Stimulated activated CD4-positive, alpha-beta T cell treated with anti-CD3 and anti-CD28 coated beads, Interleukin-1b, Interleukin-23, amount 100 ng/mL, for 24 hours (primary cell): ENCODE data around the gene PPP2R3B.
"Not testable (repeated sequence)": the region's sequence is repeated elsewhere in the genome, so short reads cannot be mapped to it uniquely, and the experiment has no call there.

Experiments used
- DNase-seq, 4 experiments: peaks; one replicate each; pipeline ENCODE4 v3.0.0-alpha.2; 2020; ENCODE audit warnings: low read depth in 4 of 4, low spot score in 1 of 4

Gene PPP2R3B

GRCh38 chrX:305781-306613, 80.7 kb downstream of the PPP2R3B start:
- DNase-seq, result not testable (repeated sequence)

DNA sequence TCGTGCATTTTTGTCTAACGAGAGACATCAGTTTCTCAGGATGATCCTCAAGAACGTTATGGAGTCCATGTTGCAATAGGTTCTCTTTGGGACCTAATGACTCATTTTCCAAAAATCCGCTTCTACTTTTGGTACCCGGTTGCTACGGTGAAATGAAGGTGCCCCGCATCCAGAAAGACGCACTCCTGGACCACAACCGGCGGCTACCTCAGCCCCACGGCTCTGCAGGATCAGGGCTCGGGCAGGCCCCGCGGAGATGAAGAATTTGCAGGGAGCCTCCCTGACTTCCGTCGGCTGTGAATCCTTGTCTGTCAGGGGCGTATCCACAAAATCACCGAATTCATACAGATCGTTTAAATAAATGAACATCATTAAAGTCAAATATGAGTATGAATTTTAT, 83.7 kb downstream of the PPP2R3B start:
- DNase-seq, result no peak

DNA sequence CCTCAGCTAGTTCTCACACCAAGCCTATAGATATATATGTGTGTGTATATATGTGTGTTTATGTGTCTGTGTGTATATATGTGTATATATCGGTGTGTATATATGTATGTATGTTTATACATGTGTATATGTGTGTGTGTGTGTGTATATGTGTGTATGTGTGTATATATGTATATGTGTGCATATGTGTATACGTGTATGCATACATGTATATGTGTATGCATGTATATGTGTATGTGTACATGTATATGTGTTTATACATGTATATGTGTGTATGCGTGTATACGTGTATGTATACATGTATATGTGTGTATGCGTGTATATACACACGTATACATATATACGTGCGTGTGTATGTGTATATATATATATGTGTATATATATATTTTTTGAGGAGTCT, 86.4 kb downstream of the PPP2R3B start:
- no peak for DNase-seq

GRCh38 chrX:298993-299392, 87.7 kb downstream of the PPP2R3B start:
- DNase-seq, result no peak

DNA sequence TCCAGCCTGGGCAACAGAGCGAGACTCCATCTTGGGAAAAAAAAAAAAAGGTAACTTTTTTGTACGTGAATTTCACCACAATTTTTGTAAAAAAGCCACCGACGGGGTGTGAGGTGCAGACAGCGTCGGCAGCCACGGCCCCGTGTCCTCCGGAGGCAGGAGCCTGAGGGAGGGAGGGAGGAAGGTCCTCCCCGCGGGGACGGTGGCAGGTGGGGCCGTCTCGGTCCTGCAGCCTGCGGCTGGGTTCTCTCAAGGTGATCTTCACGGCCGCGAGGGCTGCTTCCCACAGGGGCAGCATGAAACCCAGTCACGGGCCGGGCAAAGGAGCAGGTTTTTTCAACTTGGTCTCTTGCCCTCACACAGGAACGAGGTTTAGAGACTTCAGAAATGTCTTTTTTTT, 91.6 kb downstream of the PPP2R3B start:
- DNase-seq, result no peak

DNA sequence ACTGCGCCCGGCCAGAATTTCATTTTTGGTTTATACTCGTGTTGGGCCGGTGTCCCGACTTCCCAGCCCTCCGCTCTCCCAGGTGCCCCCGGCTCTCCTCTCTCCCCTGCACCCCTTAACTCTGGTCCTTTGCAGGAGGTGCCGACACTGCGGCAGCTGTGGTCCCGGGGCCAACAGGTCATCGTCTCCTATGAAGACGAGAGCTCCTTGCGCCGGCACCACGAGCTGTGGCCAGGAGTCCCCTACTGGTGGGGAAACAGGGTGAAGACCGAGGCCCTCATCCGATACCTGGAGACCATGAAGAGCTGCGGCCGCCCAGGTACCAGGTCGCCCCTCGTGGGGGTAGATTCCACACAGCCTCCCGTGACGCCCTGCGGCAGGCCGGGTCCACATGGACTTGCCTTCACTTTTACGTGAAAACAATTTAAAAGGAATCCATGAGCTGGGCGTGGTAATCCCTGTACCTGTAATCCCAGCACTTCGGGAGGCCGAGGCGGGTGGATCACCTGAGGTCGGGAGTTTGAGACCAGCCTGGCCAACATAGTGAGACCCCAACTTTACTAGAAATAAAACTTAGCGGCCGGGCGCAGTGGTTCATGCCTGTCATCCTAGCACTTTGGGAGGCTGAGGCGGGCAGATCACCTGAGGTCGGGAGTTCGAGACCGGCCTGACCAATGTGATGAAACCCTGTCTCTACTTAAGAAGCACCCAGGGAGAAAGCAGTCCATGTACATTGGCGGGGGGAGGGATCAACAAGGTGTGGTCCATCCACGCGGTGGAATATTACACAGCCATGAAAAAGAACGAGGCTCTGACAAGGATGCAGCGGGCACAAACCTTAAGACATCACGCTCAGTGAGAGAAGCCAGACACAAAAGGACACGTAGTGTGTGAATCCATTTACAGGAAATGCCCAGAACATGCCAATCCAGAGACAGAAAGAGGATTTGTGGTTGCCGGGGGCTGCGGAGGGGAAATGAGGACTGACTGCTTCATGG, 93.5 kb downstream of the PPP2R3B start:
- no peak for DNase-seq

DNA sequence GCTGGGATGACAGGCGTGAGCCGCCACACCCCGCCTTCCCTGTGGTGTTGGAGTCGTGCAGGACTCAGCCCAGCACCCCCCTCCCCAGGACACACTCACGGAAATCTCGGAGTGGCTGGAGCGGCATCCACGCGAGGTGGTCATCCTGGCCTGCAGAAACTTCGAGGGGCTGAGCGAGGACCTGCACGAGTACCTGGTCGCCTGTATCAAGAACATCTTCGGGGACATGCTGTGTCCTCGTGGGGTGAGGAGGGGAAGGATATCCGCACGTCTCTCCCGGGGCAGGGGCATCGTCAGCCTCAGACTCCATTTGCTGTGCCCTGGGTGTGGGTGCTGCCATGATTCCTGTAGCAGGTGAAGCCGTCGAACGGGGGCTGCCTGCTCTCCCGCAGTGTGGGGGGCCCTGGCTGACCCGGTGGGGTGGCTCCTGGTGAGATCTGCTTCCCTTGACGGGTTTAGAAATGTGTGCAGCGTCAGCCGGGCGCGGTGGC, 95.3 kb downstream of the PPP2R3B start:
- no peak for DNase-seq

DNA sequence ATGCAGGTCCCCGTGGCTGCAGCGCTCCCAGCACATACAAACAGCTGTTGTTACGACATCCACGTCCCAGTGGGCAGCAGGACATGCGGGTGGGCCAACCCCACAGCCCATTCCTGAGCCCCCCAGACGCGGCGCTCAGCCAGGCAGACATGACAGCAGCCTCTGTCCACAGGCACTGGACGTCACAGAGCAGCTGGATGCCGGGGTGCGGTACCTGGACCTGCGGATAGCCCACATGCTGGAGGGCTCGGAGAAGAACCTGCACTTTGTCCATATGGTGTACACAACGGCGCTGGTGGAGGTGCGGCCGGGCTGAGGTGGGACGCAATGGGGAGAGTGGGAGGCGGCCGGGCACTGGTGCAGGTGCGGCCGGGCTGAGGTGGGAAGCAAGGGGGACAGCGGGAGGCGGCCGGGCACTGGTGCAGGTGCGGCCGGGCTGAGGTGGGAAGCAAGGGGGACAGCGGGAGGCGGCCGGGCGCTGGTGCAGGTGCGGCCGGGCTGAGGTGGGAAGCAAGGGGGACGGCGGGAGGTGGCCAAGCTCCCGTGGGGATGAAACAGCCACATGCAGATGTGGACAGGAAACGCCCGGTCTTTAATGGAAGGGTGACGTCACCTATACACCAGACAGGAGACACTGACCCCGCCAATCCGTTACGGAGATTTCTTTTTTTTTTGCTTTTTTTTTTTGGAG, 96.1 kb downstream of the PPP2R3B start:
- DNase-seq, result no peak

DNA sequence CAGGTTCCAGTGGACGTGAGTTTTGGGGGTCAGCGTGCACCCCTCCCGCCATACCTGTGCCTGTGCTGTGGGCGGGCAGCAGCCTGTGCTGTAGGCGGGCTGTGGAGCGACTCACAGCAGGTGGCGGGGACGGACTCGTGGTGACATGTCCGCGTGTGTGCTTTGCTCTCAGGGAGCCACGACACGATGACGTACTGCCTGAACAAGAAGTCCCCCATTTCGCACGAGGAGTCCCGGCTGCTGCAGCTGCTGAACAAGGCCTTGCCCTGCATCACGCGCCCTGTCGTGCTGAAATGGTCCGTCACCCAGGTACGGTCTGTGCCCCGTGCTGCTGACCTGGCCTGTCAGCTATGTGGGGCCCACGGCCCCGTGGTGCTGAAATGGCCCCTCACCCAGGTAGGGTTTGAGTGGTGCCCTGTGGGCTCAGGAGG, 98.1 kb downstream of the PPP2R3B start:
- no peak for DNase-seq

GRCh38 chrX:287670-288069, 99.0 kb downstream of the PPP2R3B start:
- no peak for DNase-seq

GRCh38 chrX:285076-285677, 101.5 kb downstream of the PPP2R3B start:
- DNase-seq, result no peak
